ENCODE results near the gene RAB19. TPM values are rescaled to one million over a fixed set of nuclear protein-coding genes. Genes with fewer than 3 reads are reported as not detected.

The RAB19 gene
- total and polyA plus RNA-seq, 10 of the 15 experiments (the other 5 are each of a cell fraction or from before 2014, with no cell fraction given), result 0.14 to 1.0 (median 0.23) TPM; not detected in 5

- TF ChIP-seq TARDBP (IDR thresholded peaks at IDR 0.05; ENCODE audit: borderline replicate concordance), result no peak
- TF ChIP-seq RUNX3 (IDR thresholded peaks at IDR 0.05; ENCODE audit: low read length), result no peak
- TF ChIP-seq NKRF (conservative IDR thresholded peaks at IDR 0.05), result no peak
- TF ChIP-seq PAX5 (IDR thresholded peaks at IDR 0.05; ENCODE audit: borderline replicate concordance, low read depth, low read length), result no peak
- TF ChIP-seq SREBF1 (IDR thresholded peaks at IDR 0.05; ENCODE audit: low read length), result no peak
- no peak for TF ChIP-seq MEF2B (IDR thresholded peaks at IDR 0.05; ENCODE audit: partially characterized antibody, poor library complexity, severe bottlenecking)
- TF ChIP-seq PKNOX1 (IDR thresholded peaks at IDR 0.05), result no peak
- TF ChIP-seq TBL1XR1 (IDR thresholded peaks at IDR 0.05; ENCODE audit: low read depth, low read length), result no peak
- TF ChIP-seq SKIL (IDR thresholded peaks at IDR 0.05; ENCODE audit: low read depth, poor library complexity, severe bottlenecking), result no peak
- no peak for TF ChIP-seq NR2C1 (IDR thresholded peaks at IDR 0.05)
- no peak for TF ChIP-seq POU2F2 (IDR thresholded peaks at IDR 0.05; ENCODE audit: borderline replicate concordance, low read depth, low read length)
- no peak for TF ChIP-seq SUPT20H (IDR thresholded peaks at IDR 0.05; ENCODE audit: borderline replicate concordance, control insufficient read depth, low read depth, low read length)
- no peak for TF ChIP-seq CREB1 (IDR thresholded peaks at IDR 0.05; ENCODE audit: low read depth)
- no peak for TF ChIP-seq HDGF (IDR thresholded peaks at IDR 0.05)
- WGBS (ENCODE audit: insufficient coverage, insufficient replicate concordance, low lambda C conversion rate, missing lambda C conversion rate), result 56% methylated on average over 2 of the region's 2 CpGs
- H3K27ac ChIP-seq (ENCODE audit: control insufficient read depth, insufficient read depth), result no peak overlapping the region
- no peaks in the 10 kb centered on the region for H4K20me1 ChIP-seq (ENCODE audit: control insufficient read depth, insufficient read depth)
- H2AFZ ChIP-seq (ENCODE audit: control insufficient read depth, low read depth, low read length), result no peak overlapping the region
- H3K4me1 ChIP-seq (ENCODE audit: control insufficient read depth, insufficient read depth, low read length), result no peaks in the 10 kb centered on the region
- ATAC-seq, result no peak
- DNase-seq (ENCODE audit: low read depth, low spot score), result no peak
- no peak overlapping the region for H3K4me3 ChIP-seq
- no peaks in the 10 kb centered on the region for H3K9me3 ChIP-seq (replicated peaks; ENCODE audit: control insufficient read depth, insufficient read depth, low read length)
- ChIA-PET RAD21 (ENCODE audit: unreplicated experiment) (no interaction called here), SMC1A (ENCODE audit: uncharacterized antibody, unreplicated experiment) (interaction anchor here (1.3 kb wide), 1 partner anchor 8 kb away, joined by 5 read pairs; no protein-coding TSS in a partner anchor), CTCF (no interaction called here), POLR2A (interaction anchor here (0.7 kb wide), 1 partner anchor 39 kb away, joined by 4 read pairs; no protein-coding TSS in a partner anchor)
- H3K79me2 ChIP-seq (ENCODE audit: control insufficient read depth, insufficient read depth, low read length), result no peaks in the 10 kb centered on the region
- H3K36me3 ChIP-seq (ENCODE audit: control insufficient read depth in 2 of 2, insufficient read depth in 2 of 2, low read length in 1 of 2), result no peaks in the 10 kb centered on the region
- no TSS peak for BruUV-seq (replicated peaks)
- intact Hi-C loops (cut with micrococcal nuclease; ENCODE audit: unreplicated experiment), result no loop called here
- H3K4me2 ChIP-seq (ENCODE audit: control insufficient read depth, insufficient read depth), result no peak overlapping the region
- H3K27me3 ChIP-seq (replicated peaks in 1 of 2; ENCODE audit: control insufficient read depth in 2 of 2, insufficient read depth in 2 of 2, low read length in 1 of 2), result no peaks in the 10 kb centered on the region
- no peak overlapping the region for H3K9ac ChIP-seq (ENCODE audit: control insufficient read depth, insufficient read depth, low read length)
- FAIRE-seq, result no peak
- in situ Hi-C loops (cut with MboI), result no loop called here
Observed at GRCh38 chr7:140441519-140441918, 37.7 kb downstream of the RAB19 start.
